HG03280 (cell line): ENCODE measurements around the gene NACC1.
"Not testable (repeated sequence)": the region's sequence is repeated elsewhere in the genome, so short reads cannot be mapped to it uniquely, and the experiment has no call there.

ENCODE experiments used
- ATAC-seq: cut with Tn5 transposase; IDR thresholded peaks from one replicate; pipeline ENCODE4 v1.9.1; 2021; ENCODE audit warnings: mild to moderate bottlenecking, moderate library complexity; ENCODE audit not compliant: unreplicated experiment

The NACC1 gene

DNA sequence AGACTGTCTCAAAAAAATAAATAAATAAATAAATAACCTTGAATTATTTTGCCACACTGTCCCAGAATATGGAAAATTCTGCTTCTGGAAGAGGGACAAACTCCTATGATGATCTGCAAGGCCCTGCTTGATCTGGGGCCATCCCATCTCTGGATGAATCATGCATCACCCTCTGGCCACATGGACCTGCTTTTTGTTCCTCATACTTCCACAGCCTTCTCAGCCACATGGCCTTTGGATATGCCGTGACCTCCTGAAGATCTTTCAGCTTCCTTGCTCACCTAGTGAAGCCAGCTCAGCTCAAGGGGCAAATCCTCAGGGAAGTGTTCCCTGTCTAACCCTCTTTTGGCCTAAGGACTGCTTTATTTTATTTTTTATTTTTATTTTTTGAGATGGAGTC is 42.5 kb downstream of the NACC1 start:
- no peak for ATAC-seq

DNA sequence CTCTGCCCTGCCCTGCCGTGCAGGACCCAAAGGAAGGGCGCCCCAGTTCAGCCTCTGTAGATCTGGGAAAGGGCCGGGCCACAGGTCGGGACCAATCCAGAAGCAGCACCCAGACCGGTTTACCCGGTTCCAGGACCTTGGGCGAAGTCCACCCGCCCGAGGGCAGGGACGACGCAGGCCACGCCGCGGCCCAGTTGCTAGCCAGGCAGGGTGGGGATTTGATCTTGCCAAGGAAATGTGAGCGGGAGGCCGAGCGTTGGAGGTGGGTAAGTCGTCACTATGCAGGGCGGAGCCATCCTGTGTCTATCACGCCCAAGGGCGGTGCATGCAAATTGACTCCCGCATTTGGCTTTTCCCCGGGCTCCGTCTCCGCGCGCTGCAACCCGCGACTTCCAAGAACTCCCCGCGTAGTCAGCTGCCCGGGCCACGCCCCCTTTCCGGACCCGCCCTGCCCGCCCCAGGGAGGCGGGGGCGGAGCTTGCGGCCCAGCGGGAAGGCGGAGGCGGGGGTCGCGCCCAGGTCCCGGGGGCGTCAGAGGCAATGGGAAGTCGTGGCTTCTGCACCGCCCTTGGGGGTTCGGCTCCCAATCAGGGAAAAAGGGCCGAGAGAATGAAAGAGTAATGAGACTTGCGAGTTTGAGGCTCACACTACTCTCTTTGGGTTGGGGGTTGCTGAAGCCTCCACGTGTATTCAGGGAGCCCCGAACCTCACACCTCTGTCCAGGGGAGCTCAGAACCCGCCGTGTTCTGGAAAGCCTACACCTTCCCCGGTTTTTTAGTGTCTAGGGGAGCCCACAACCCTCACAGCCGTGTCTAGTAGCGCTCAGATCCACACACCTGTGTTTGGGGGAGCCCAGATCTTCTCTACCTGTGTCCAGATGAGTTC is 44.9 kb downstream of the NACC1 start:
- peak; percentile 34 for ATAC-seq

DNA sequence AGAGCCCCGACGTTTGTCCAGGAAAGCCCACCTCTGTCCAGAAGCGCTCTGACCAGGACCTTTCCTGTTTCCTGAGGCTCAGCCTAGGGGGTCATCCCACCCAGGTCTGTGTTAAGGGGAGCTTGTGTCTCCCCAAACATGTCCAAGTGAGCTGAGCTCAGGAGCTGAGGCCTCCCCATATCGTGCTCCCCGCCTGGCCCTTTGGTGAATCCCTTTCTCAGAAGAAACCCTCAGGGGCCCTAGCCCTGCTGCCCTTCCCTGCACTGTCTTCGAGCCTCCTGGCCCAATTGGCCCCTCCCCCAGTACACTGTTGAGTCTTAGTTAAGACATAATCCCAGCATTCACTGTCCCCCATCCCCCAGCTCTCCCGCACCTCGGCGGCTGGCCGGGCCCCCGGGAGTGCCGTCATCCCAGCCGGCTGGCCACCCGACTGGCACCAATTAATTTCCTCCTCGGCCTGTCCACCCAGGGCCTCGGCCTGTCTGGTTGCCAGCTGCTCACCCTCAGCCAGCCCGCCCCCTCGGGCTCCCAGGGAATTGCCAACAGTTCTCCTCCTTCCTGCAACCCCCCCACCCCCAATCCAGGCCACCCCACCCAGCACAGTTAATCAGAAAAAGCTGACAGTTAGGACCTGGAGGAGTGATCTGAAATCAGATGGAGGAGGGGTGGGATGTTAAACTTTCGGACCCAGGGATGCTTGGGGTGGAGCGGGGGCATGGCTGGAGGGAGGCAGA is 45.7 kb downstream of the NACC1 start:
- no peak for ATAC-seq

DNA sequence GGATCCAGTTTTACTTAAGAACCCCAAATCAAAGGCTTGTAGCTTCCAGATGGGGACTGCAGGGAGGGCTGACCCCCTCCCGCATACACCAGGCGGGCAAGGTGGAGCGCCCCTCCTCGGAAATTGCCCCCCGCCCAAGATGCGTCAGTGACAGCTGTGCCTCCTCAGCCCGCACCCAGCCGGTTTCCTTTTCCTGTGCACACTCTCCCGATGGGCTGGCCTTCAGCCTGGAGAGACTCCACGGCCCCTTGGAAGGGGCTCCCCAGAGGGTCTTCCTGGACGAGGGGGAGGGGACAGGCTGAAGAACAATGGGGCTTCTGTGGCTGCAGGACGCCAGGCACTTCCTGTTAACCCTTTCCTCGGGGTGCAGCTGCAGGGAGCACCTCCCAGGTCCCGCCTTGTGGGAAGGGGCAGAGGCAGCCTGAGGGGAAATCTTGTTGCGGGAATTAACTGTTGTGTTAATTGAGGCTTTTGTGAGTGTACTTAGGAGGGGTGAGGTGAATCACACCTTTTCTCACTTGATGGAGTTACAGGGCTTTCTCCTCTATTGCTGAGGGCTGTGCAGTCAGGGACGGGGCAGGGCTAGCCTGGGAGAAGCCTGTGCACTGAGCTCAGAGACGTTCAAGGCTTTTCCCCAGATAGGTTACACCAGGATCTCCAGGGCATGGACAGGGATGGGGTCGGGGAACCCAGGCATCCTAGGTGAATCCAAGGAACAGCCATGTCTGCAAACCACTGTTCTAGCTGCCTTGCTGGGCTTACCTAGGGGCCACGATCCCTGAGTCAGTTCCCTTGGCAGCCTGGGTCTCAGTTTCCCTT is 46.5 kb downstream of the NACC1 start:
- ATAC-seq = no peak

DNA sequence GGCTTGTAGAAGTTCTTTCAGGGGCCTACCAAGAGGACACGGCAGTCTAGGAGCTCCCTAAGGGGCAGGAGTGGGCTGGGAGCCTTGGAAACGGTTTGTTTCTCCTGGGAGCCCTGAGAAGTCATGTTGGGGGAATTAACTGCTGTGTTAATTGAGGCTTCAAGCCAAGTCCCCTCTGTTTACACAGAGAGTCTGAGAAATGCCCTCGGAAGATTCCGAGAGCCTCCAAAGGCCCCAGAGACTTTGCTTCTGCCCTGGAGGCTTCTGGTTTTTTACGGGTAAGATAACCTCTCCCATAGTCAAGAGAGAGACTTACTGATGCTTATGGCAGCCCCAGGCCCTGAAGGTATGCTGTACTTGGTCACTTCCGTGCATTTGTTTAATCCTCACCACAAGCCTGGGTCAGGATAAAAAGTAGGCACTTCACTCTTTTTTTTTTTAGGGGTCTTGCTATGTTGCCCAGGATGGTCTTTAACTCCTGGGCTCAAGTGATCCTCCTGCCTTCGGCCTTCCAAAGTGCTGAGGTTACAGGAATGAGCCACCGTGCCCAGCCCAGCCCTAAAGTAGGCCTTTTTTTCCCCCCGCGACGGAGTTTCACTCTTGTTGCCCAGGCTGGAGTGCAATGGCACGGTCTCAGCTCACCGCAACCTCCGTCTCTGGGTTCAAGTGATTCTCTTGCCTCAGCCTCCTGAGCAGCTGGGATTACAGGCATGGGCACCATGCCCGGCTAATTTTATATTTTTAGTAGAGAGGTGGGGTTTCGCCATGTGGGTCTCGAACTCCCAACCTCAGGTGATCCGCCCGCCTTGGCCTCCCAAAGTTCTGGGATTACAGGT is 47.3 kb downstream of the NACC1 start:
- ATAC-seq = no peak

DNA sequence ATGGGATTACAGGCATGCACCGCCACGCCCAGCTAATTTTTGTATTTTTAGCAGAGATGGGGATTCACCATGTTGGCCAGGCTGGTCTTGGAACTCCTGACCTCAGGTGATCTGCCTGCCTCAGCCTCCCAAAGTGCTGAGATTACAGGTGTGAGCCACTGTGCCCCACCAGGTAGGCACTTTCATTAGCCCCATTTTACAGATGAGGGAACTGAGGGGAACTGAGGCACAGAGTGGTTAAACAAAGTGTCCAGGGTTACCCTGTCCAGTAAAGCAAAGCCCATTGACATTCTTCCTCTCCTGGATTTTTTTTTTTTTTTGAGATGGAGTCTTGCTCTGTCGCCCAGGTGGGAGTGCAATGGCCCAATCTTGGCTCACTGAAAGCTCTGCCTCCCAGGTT is 48.1 kb downstream of the NACC1 start:
- not testable (repeated sequence) for ATAC-seq

DNA sequence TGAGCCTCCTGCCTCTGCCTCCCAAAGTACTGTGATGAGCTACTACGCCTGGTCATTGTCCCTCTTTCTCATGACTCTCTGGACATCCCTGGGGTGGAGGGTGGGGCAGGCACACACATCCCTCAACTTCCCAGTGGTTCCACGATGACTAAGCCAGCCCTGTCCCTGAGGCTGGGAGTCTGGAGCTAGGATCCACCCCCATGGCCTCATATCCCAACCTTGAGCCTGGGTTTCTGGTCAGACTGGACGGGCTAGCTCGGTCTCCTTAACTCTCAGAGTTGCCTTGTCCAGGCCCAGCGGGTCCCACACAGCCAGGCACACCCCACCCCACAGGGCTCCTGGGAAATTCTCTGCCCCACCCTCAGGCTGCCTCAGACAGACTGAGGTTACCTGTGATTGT is 51.7 kb downstream of the NACC1 start:
- ATAC-seq = no peak

DNA sequence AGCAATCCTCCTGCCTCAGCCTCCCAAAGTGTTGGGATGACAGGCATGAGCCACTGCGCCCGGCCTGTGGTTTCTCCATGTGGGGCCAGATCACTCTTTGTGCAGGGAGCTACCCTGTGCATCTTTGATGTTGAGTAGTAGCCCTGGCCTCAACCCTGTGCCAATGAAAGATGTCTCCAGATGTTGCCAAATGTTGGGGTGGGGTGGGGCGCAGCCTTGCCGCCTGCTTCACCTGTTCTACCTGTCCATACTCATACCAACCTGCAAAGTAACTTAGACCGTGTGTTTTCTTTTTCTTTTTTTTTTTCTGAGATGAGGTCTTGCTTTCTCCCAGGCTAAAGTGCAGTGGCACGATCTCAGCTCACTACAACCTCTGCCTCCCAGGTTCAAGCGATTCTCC is 53.1 kb downstream of the NACC1 start:
- no peak for ATAC-seq

DNA sequence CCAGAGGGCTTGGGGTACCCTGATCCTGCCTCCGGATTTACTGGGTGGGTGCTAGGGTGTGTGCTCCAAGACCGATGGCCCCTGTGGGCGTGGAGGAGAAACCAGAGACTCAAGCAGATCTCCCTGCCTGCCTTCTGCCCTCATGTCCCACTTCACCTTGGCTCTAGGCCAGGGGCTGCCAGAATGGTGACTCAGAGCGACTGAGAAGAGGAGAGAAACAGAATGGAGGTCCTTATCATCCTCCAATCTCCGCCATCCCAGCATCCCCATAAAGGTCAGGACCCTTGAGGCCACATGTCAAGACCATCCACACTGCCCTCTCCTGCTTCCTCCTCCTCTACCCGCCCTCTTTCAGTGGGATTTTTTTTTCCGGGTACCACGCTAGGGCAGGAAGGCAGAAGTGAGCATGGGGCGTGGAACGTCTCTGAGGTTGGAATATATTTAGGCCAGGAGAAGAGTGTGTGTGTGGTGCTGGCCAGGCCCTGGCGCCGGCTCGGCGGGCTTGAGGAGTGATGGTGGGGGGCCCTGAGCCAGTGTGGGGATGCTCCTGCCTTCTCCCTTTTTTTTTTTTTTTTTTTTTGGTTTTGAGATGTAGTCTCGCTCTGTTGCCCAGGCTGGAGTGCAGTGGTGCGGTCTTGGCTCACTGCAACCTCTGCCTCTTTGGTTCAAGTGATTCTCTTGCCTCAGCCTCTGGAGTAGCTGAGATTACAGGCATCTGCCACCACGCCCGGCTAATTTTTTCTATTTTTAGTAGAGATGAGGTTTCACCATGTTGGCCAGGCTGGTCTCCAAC is 54.5 kb downstream of the NACC1 start:
- no peak for ATAC-seq

DNA sequence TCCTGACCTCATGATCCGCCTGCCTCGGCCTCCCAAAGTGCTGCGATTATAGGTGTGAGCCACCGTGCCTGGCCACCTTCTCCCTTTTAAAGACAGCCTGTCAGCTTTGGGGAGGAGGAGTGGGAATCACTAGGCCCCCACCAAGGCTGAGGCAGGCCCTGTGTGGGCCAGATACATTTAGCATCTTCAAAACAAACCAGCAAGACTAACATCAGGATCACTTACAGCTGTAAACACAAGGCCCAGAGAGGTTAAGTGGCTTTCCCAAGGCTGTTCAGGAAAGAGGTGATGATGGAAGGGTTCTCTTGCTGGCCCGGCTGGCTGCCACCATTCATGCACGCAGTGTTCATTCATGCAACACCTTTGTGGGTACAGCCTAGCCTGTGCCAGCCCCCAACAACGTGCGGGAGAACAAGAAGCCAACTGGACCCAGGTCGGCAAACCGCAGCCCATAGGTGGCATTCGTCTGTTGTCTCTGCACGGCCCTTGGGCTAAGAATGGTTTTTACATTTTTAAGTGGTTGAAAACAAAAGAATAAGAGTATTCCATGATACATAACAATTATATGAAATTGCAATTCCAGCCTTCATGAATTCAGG is 55.2 kb downstream of the NACC1 start:
- ATAC-seq = no peak

DNA sequence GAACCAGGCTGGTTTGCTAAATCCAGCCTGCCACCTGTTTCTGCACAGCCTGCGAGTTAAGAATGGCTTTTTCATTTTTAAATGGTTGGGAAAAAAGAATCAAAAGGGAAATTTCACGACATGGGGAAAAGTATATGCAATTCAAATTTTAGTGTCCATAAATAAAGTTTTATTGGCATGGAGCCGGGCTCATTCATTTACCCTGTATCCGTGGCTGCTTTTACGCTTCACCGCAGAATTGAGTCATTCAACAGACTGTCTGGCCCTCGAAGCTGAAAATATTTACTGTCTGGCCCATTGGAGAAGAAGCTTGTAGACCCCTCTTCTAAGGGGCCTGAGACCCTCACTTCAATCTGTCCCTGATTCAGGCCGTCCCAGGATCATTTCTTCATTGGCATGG is 58.3 kb downstream of the NACC1 start:
- no peak for ATAC-seq

DNA sequence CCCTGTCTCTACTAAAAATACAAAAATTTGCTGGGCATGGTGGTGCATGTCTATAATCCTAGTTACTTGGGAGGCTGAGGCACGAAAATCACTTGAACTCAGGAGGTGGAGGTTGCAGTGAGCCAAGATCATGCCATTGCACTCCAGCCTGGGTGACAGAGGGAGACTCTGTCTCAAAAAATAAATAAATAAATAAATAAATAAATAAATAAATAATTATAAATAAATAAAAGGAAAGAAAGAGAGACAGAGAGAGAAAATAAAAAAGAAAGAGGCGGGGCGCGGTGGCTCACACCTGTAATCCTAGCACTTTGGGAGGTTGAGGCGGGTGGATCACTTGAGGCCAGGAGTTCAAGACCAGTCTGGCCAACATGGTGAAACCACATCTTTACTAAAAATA is 59.5 kb downstream of the NACC1 start:
- ATAC-seq = not testable (repeated sequence)

DNA sequence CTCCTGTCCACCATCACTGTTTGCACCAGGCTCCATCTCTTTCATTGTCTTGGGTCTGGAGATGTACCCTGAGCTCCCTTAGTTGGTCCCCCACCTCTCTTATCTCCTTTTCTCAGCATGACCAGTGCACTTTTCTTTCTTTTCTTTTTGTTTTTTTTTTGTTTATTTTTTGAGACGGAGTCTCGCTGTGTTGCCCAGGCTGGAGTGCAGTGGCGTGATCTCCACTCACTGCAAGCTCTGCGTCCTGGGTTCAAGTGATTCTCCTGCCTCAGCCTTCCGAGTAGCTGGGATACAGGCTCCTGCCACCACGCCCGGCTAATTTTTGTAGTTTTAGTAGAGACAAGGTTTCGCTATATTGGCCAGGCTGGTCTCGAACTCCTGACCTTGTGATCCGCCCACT is 60.2 kb downstream of the NACC1 start:
- ATAC-seq = not testable (repeated sequence)

DNA sequence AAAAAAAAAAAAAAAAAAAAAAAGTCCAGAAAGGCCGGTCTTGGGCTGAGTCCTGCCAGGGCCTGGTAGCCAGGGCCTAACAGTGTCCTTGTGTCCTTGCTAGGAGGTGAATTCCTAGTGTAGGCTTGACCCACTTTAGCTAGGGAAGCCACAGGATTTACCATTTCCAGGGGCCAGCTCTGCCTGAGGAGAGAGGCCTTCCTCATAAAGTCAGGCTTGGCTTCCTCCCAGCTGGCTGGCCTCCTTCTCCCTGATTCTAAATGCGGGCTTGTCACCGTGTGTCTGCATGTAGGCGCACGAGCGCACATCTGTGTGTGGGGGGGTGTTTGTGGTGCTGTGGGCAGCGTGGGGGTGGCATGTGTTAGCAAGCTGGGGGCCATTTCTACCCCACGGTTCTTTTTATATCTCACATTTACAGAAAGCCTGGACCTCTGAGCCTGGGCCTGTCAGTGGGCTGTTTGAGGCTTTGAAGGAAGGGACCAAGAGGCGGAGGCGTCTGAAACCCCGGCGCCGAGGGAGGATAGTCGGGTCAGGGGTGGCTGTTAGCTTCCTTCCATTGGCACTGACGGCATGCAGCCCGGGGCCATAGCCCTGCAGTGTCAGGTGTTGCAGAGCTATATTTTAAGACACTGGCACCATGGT is 63.8 kb downstream of the NACC1 start:
- ATAC-seq = no peak

DNA sequence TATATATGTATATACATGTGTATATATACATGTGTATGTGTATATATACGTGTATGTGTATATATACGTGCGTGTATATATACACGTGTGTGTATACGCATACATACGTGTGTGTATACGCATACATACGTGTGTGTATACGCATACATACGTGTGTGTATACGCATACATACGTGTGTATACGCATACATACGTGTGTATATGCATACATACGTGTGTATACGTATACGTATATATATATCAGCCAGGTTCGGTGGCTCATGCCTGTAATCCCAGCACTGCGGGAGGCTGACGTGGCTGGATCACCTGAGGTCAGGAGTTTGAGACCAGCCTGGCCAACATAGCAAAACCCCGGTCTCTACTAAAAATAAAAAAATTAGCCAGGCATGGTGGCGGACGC is 66.9 kb downstream of the NACC1 start:
- not testable (repeated sequence) for ATAC-seq

DNA sequence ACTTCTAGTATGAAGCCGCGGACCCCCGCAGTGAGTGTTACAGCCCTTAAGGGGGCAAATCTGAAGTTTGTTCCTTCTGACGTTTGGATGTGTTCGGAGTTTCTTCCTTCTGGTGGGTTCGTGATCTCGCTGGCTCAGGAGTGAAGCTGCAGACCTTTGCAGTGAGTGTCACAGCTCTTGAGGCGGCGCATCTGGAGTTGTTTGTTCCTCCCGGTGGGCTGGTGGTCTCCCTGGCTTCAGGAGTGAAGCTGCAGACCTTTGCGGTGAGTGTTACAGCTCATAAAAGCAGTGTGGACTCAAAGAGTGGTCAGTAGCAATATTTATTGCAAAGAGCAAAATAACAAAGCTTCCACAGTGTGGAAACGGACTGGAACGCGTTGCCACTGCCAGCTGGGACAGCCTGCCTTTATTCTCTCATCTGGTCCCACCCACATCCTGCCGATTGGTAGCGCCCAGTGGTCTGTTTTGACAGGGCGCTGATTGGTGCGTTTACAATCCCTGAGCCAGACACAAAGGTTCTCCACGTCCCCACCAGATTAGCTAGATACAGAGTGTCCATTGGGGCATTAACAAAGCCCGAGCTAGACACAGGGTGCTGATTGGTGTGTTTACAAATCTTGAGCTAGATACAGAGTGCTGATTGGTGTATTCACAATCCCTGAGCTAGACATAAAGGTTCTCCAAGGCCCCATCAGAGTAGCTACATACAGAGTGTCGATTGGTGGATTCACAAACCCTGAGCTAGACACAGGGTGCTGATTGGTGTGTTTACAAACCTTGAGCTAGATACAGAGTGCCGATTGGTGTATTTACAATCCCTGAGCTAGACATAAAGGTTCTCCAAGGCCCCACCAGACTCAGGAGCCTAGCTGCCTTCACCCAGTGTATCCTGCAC is 67.9 kb downstream of the NACC1 start:
- not testable (repeated sequence) for ATAC-seq

DNA sequence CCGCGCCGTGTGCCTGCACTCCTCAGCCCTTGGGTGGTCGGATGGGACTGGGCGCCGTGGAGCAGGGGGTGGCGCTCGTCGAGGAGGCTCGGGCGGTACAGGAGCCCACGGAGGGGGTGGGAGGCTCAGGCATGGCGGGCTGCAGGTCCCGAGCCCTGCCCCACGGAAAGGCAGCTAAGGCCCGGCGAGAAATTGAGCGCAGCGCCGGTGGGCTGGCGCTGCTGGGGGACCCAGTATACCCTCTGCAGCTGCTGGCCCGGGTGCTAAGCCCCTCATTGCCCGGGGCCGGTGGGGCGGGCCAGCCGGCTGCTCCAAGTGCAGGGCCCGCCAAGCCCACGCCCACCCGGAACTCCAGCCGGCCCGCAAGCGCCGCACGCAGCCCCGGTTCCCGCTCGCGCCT is 68.6 kb downstream of the NACC1 start:
- ATAC-seq = not testable (repeated sequence)

DNA sequence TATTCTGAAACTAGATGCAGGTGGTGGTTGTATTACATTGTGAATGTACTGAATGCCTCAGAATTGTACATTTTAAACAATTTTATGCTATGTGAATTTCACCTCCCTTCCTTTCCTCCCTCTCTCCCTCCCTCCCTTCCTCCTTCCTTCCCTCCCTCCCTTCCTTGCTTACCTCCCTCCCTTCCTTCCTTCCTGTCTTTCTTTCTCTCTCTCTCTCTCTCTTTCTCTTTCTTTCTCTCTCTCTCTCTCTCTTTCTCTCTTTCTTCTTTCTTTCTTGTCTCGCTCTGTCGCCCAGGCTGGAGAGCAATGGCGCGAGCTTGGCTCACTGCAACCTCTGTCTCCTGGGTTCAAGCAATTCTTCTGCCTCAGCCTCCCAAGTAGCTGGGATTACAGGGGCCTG is 69.4 kb downstream of the NACC1 start:
- ATAC-seq = no peak
